ENCODE results near the gene FBXO22. TPM values are rescaled to one million over a fixed set of nuclear protein-coding genes. Genes with fewer than 3 reads are reported as not detected.

Gene FBXO22
- total and polyA plus RNA-seq, 4 experiments from 2014 or later = 13.8 to 30.1 (median 24.0) TPM

DNA sequence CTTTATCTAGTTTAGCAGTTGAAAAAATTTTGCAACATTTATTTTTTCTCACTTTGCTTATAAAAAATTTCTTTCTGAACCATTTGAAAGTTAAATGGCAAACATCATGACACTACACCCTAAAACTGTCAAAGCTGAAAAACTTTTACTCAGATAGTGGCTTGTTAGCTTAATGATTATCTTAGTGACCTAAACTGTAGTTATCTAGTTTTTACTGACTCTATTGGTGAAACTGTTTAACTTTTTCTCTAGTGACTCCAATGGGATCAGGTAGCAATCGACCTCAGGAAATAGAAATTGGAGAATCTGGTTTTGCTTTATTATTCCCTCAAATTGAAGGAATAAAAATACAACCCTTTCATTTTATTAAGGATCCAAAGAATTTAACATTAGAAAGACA lies 13.3 kb downstream of the FBXO22 start:
- Mint-ChIP-seq H3K4me3 (no peak overlapping the region), H3K9me3 (no peaks in the 10 kb centered on the region), H3K27ac (no peak overlapping the region), H3K27me3 (no peaks in the 10 kb centered on the region), H3K4me1 (peaks cover 4 to 10% (median 7%) of the 10 kb centered on the region in 4 donors), H3K36me3 (peaks cover 51 to 72% of the 10 kb centered on the region in 2 donors)
- ChIA-PET CTCF (ENCODE audit: partially characterized antibody) (no interaction called here), POLR2A (ENCODE audit: partially characterized antibody) (no interaction called here)
- H3K4me1 ChIP-seq (ENCODE audit: insufficient read depth, low read length) = no peaks in the 10 kb centered on the region
- H3K4me3 ChIP-seq (ENCODE audit: low read length in 2 of 2) = no peak overlapping the region
- H3K27me3 ChIP-seq (ENCODE audit: insufficient read depth, low read length) = no peaks in the 10 kb centered on the region
- DNase-seq = no peak
- intact Hi-C loops (cut with micrococcal nuclease) = no loop called here
- no peak overlapping the region for H3K27ac ChIP-seq (ENCODE audit: low read depth, low read length)
- no peaks in the 10 kb centered on the region for H3K9me3 ChIP-seq (ENCODE audit: control insufficient read depth in 1 of 2, low read length in 2 of 2)
- peaks cover 27% of the 10 kb centered on the region for H3K36me3 ChIP-seq (ENCODE audit: insufficient read depth, low read length)

DNA sequence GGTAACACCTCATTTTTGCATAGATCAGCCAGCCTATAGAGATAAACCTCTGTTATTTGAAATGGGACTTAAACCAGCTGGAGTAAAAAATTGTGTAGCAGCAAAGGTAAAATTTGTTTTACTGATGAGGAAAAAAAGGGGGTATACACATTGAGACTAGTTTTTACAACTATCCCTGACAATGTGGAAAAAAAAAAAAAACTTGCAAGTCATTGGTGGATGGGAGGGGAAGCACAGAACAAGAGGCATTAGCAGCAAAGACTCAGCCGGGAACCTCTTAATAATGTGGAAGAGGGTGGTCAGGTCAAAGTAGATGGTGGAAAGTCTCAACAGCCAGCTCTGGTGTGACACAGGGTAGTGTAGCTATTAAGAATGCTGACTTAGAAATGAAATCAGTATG lies 14.5 kb downstream of the FBXO22 start:
- H3K4me1 ChIP-seq (ENCODE audit: insufficient read depth, low read length) = no peaks in the 10 kb centered on the region
- no peaks in the 10 kb centered on the region for H3K9me3 ChIP-seq (ENCODE audit: control insufficient read depth in 1 of 2, low read length in 2 of 2)
- intact Hi-C loops (cut with micrococcal nuclease) = no loop called here
- H3K36me3 ChIP-seq (ENCODE audit: insufficient read depth, low read length) = peaks cover 25% of the 10 kb centered on the region
- no peak for DNase-seq
- H3K4me3 ChIP-seq (ENCODE audit: low read length in 2 of 2) = no peak overlapping the region
- H3K27me3 Mint-ChIP-seq = no peaks in the 10 kb centered on the region
- peaks cover 48 to 70% of the 10 kb centered on the region in 2 donors for H3K36me3 Mint-ChIP-seq
- no peaks in the 10 kb centered on the region for H3K9me3 Mint-ChIP-seq
- H3K27ac ChIP-seq (ENCODE audit: low read depth, low read length) = no peak overlapping the region
- ChIA-PET CTCF (ENCODE audit: partially characterized antibody) (interaction anchor here (1.9 kb wide), 1 partner anchor 108 kb away, joined by 8 read pairs; no protein-coding TSS in a partner anchor), POLR2A (ENCODE audit: partially characterized antibody) (interaction anchor here (1.6 kb wide), 1 partner anchor 17 kb away, joined by 4 read pairs; no protein-coding TSS in a partner anchor)
- peaks cover 7 to 13% (median 8%) of the 10 kb centered on the region in 4 donors for H3K4me1 Mint-ChIP-seq
- no peaks in the 10 kb centered on the region for H3K27me3 ChIP-seq (ENCODE audit: insufficient read depth, low read length)
- peak overlapping the region in 1 of 7 donors; percentile 70 for H3K27ac Mint-ChIP-seq
- no peak overlapping the region for H3K4me3 Mint-ChIP-seq

- no peak overlapping the region for H3K4me3 Mint-ChIP-seq
- no peaks in the 10 kb centered on the region for H3K9me3 Mint-ChIP-seq
- H3K27me3 ChIP-seq (ENCODE audit: insufficient read depth, low read length) = no peaks in the 10 kb centered on the region
- H3K27ac ChIP-seq (ENCODE audit: low read depth, low read length) = no peak overlapping the region
- H3K4me1 ChIP-seq (ENCODE audit: insufficient read depth, low read length) = no peaks in the 10 kb centered on the region
- no peaks in the 10 kb centered on the region for H3K9me3 ChIP-seq (ENCODE audit: control insufficient read depth in 1 of 2, low read length in 2 of 2)
- DNase-seq = no peak
- H3K27ac Mint-ChIP-seq = peak overlapping the region in 1 of 7 donors; percentile 6
- H3K4me1 Mint-ChIP-seq = peaks cover 13 to 21% (median 17%) of the 10 kb centered on the region in 4 donors
- CTCF ChIA-PET (ENCODE audit: partially characterized antibody) = interaction anchor here (1.9 kb wide), 1 partner anchor 110 kb away, joined by 8 read pairs; no protein-coding TSS in a partner anchor
- peaks cover 19% of the 10 kb centered on the region for H3K36me3 ChIP-seq (ENCODE audit: insufficient read depth, low read length)
- no peak overlapping the region for H3K4me3 ChIP-seq (ENCODE audit: low read length in 2 of 2)
- H3K27me3 Mint-ChIP-seq = no peaks in the 10 kb centered on the region
- intact Hi-C loops (cut with micrococcal nuclease) = no loop called here
- POLR2A ChIA-PET (ENCODE audit: partially characterized antibody) = no interaction called here
- peaks cover 46 to 59% of the 10 kb centered on the region in 2 donors for H3K36me3 Mint-ChIP-seq
Measured at GRCh38 chr15:75920079-75920478, 16.4 kb downstream of the FBXO22 start.

- no peaks in the 10 kb centered on the region for H3K4me1 ChIP-seq (ENCODE audit: insufficient read depth, low read length)
- peaks cover 17% of the 10 kb centered on the region for H3K36me3 ChIP-seq (ENCODE audit: insufficient read depth, low read length)
- POLR2A ChIA-PET (ENCODE audit: partially characterized antibody) = no interaction called here
- H3K4me3 Mint-ChIP-seq = no peak overlapping the region
- H3K4me1 Mint-ChIP-seq = peaks cover 15 to 32% (median 19%) of the 10 kb centered on the region in 4 donors
- no peaks in the 10 kb centered on the region for H3K9me3 ChIP-seq (ENCODE audit: control insufficient read depth in 1 of 2, low read length in 2 of 2)
- no peak overlapping the region for H3K4me3 ChIP-seq (ENCODE audit: low read length in 2 of 2)
- H3K9me3 Mint-ChIP-seq = no peaks in the 10 kb centered on the region
- H3K27ac ChIP-seq (ENCODE audit: low read depth, low read length) = no peak overlapping the region
- no peaks in the 10 kb centered on the region for H3K27me3 Mint-ChIP-seq
- intact Hi-C loops (cut with micrococcal nuclease) = no loop called here
- CTCF ChIA-PET (ENCODE audit: partially characterized antibody) = interaction anchor here (0.6 to 2.3 kb wide), 8 partner anchors 95 to 554 kb away, joined by 3 to 19 read pairs (median 3); partner anchors contain the start of gene MAN2C1
- no peaks in the 10 kb centered on the region for H3K27me3 ChIP-seq (ENCODE audit: insufficient read depth, low read length)
- peaks cover 55 to 69% of the 10 kb centered on the region in 2 donors for H3K36me3 Mint-ChIP-seq
- peak in 4 of 5 donors; percentile 12 to 32 (median 23) for DNase-seq
- no peak overlapping the region for H3K27ac Mint-ChIP-seq
Measured at GRCh38 chr15:75921732-75922703, 18.3 kb downstream of the FBXO22 start.

GRCh38 chr15:75923756-75924155 lies 20.1 kb downstream of the FBXO22 start:
- H3K27me3 ChIP-seq (ENCODE audit: insufficient read depth, low read length) = no peaks in the 10 kb centered on the region
- Mint-ChIP-seq H3K4me1 (peaks cover 22 to 32% (median 25%) of the 10 kb centered on the region in 4 donors), H3K36me3 (peaks cover 51 to 65% of the 10 kb centered on the region in 2 donors), H3K27ac (peak overlapping the region in 4 of 7 donors; percentile 1 to 86 (median 29)), H3K4me3 (peak overlapping the region in 1 of 8 donors; percentile 32), H3K27me3 (no peaks in the 10 kb centered on the region), H3K9me3 (no peaks in the 10 kb centered on the region)
- intact Hi-C loops (cut with micrococcal nuclease) = no loop called here
- POLR2A ChIA-PET (ENCODE audit: partially characterized antibody) = no interaction called here
- no peaks in the 10 kb centered on the region for H3K4me1 ChIP-seq (ENCODE audit: insufficient read depth, low read length)
- H3K36me3 ChIP-seq (ENCODE audit: insufficient read depth, low read length) = peaks cover under 1% of the 10 kb centered on the region
- H3K27ac ChIP-seq (ENCODE audit: low read depth, low read length) = no peak overlapping the region
- no peak overlapping the region for H3K4me3 ChIP-seq (ENCODE audit: low read length in 2 of 2)
- no peaks in the 10 kb centered on the region for H3K9me3 ChIP-seq (ENCODE audit: control insufficient read depth in 1 of 2, low read length in 2 of 2)
- CTCF ChIA-PET (ENCODE audit: partially characterized antibody) = interaction anchor here (0.6 kb wide), 1 partner anchor 1432 kb away, joined by 3 read pairs; no protein-coding TSS in a partner anchor
- DNase-seq = no peak

DNA sequence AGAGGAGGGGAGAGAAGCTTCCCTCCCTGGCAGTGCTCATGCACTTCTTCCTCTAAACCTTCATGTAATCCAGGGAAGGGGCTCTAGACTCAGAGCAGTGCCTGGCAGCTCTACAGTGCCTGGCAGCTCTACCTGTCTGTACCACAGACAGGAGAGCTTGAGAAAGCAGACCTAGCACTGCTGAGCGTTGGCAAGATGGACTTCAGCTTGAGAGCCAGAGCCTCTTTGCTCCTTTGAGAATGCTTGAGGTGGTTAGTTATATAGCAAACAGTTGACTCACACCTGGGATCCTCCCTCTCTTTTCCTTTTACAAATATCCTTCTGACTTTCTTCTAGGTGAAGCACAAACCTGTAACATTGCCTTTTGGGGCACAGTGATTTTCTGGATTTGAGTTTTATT lies 20.9 kb downstream of the FBXO22 start:
- no peak overlapping the region for H3K4me3 ChIP-seq (ENCODE audit: low read length in 2 of 2)
- H3K9me3 Mint-ChIP-seq = no peaks in the 10 kb centered on the region
- CTCF ChIA-PET (ENCODE audit: partially characterized antibody) = no interaction called here
- H3K4me1 ChIP-seq (ENCODE audit: insufficient read depth, low read length) = no peaks in the 10 kb centered on the region
- H3K4me3 Mint-ChIP-seq = no peak overlapping the region
- no peak for DNase-seq
- H3K27me3 ChIP-seq (ENCODE audit: insufficient read depth, low read length) = no peaks in the 10 kb centered on the region
- no peaks in the 10 kb centered on the region for H3K36me3 ChIP-seq (ENCODE audit: insufficient read depth, low read length)
- peaks cover 22 to 32% (median 24%) of the 10 kb centered on the region in 4 donors for H3K4me1 Mint-ChIP-seq
- H3K36me3 Mint-ChIP-seq = peaks cover 43 to 58% of the 10 kb centered on the region in 2 donors
- POLR2A ChIA-PET (ENCODE audit: partially characterized antibody) = no interaction called here
- intact Hi-C loops (cut with micrococcal nuclease) = no loop called here
- H3K27ac ChIP-seq (ENCODE audit: low read depth, low read length) = no peak overlapping the region
- no peaks in the 10 kb centered on the region for H3K9me3 ChIP-seq (ENCODE audit: control insufficient read depth in 1 of 2, low read length in 2 of 2)
- H3K27ac Mint-ChIP-seq = no peak overlapping the region
- H3K27me3 Mint-ChIP-seq = no peaks in the 10 kb centered on the region

DNA sequence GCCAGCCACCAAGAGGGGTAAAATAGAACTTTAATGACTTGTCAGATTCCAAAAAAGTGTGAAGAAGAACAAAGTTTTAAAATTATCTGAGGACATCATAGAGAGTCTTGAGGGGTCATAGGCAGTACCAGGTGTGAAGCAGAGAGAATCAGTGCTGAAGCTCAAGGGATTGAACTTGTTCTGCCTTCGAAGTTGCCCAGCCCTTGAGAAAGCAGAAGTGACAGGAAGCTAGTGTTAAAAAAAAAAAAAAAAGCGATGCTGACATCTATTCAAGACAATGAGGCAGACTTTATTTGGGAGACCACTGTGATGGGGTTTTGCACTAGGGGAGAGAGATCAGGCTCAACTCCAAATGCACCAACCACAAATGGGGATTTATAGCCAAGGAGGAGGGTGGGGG lies 21.8 kb downstream of the FBXO22 start:
- Mint-ChIP-seq H3K36me3 (peaks cover 39 to 57% of the 10 kb centered on the region in 2 donors), H3K9me3 (no peaks in the 10 kb centered on the region), H3K27ac (peak overlapping the region in 2 of 7 donors; percentile 3 to 45), H3K4me3 (no peak overlapping the region), H3K27me3 (no peaks in the 10 kb centered on the region), H3K4me1 (peaks cover 23 to 36% (median 27%) of the 10 kb centered on the region in 4 donors)
- DNase-seq = no peak
- Histone ChIP-seq H3K4me1 (ENCODE audit: insufficient read depth, low read length) (no peaks in the 10 kb centered on the region), H3K9me3 (ENCODE audit: control insufficient read depth in 1 of 2, low read length in 2 of 2) (no peaks in the 10 kb centered on the region), H3K27me3 (ENCODE audit: insufficient read depth, low read length) (no peaks in the 10 kb centered on the region), H3K27ac (ENCODE audit: low read depth, low read length) (no peak overlapping the region), H3K4me3 (ENCODE audit: low read length in 2 of 2) (no peak overlapping the region), H3K36me3 (ENCODE audit: insufficient read depth, low read length) (peaks cover 8% of the 10 kb centered on the region)
- ChIA-PET POLR2A (ENCODE audit: partially characterized antibody) (no interaction called here), CTCF (ENCODE audit: partially characterized antibody) (no interaction called here)
- intact Hi-C loops (cut with micrococcal nuclease) = no loop called here
